NCI-H1694 (cell line): ENCODE measurements around the gene VSIG1.
A peak's percentile ranks its signal among the peaks of the same experiment; 100 is the strongest.

Source experiments
- DNase-seq: peaks from one replicate; lab custom pipeline; 2025; lab: John Stamatoyannopoulos, UW

VSIG1 gene

DNA sequence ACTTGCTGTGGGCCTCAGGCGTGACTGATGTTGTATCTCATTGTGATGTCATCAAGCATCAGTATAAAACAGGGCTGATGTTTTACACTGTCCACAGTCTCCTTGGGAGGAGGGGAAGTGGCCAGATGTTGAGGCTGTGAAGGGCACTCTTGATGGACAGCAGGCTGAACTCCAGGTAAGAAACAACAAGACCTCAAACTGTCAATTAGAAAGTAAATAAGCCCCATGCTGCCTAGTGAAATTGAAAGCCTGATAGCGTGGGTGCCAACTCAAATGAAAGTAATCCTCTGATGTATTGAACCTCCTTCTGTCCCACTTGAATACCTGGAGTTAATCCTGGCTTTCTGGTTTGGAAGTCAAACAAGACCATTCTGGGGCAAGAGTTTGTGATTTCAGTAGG lies 19.7 kb downstream of the VSIG1 start:
- no peak for DNase-seq

DNA sequence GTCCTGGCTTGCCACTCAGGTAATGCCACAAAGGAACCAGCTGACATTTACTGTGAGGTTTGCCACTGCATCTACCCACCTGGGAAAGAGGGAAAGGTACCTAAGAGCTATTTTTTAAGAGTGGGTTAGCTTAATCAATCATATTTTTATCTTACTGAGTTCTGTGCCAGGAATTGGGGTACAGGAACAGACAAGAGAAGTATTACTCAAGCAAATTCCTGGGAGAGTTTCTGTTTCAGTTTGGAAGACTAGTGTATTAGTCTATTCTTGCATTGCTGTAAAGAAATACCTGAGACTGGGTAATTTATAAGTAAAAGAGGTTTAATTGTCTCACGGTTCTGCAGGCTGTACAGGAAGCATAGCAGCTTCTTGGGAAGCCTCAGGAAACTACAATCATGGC lies 23.3 kb downstream of the VSIG1 start:
- no peak for DNase-seq

DNA sequence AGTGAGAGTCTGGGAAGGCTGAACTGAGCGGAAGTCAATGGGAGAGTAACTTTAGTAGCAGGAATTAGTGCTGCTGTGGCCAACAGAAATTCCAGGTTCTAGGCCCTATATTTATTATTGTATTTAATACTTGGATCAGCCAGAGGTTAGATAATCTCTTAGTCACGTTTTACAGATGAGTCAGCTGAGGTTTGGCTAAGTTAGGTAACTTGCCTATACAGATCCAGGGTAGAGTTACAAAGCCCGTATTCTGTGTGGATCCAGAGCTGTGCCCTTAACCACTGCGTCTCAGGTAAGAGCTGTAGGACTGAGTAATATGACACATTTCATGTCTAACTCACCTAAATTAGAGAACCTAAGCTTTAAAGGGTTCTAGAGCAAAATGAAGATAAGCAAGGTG lies 26.0 kb downstream of the VSIG1 start:
- DNase-seq: no peak

DNA sequence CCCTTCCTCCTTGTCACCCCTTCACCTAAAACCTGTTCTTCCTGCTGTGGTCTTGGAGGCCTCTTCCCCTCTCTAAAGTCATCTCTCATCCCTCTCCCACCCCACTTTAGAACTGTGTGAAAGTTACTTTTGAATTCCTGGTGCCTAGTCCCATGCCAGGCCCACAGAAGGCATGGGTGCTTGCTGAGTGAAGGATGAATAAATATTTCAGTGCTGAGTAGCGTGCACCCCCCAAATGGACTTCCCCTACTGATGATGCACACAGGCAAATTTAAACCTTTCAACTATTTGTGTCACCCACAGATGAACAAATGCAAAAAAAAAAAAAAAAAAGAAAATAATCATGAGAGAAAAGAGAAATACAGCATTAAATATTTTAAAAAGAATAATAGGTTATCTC lies 26.7 kb downstream of the VSIG1 start:
- no peak for DNase-seq

DNA sequence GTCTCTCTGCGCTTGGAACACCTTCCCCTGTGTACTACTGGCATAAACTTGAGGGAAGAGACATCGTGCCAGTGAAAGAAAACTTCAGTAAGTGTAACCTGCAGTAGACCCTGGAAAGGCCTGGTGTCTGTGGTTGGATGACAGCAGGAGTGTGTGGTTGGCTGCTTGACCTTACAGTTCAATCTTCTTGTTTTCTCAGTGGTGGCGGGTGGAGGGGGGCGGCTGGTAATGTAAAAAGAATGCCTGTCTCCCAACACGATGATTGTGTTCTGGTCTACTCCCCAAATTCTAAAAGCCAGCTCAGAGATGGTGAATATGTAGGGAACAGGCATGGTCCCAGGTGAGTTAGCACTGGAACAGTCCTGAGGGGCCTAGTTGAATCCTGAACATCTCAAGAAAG lies 27.9 kb downstream of the VSIG1 start:
- DNase-seq: no peak

DNA sequence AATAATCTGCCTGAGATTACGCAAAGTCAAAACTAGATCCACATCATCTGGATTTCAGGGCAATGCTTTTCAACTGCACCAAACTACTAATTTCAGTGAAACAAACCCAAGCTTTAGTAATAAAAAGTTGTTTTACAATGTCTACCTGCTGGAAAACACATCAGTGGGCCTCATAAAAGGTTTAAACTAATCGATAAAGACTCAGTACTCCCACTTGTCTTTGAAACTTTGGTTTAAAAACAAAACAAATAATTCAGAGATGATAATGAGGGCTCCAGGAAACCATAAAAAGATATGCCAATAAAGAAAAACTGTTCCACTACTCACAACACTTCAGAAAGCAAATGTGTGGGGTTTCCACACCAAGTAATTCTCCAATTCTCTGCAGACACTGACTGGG lies 36.2 kb downstream of the VSIG1 start:
- DNase-seq: no peak

DNA sequence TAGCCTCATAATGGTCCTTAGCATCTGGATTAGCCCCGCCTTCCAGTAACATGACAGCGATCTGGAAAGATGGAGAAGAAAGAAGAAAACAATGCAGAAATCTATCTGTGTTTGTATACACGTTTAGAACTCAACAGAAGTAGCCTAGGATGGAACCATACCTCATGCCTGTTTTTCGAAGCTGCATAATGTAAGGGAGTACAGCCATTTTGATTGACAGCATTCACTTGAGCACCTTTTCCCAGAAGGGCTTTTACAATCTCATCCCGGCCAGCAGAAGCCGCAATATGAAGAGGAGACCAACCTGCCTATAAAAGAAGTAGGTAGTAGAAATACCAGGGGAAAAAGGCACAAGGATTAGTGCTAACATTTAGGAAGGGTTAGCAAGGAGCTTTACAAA lies 42.9 kb downstream of the VSIG1 start:
- DNase-seq: no peak

DNA sequence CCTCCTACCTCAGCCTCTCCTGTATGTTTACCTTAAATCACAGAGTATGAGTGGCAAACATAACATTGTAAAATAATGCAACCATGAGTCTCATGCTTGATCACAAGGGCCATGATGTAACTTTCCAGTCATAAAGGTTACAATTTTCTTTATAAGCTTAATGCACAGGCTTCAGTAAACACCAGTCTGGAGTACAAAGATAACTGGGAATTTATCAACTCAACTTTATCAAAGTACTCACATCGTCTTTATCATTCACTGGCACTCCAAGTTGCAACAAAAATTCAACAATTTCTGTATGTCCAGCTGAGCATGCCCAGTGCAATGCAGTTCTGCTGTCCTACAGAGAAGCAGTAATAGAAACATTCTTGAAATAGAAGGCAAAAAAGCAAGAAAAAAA lies 43.6 kb downstream of the VSIG1 start:
- DNase-seq: no peak

DNA sequence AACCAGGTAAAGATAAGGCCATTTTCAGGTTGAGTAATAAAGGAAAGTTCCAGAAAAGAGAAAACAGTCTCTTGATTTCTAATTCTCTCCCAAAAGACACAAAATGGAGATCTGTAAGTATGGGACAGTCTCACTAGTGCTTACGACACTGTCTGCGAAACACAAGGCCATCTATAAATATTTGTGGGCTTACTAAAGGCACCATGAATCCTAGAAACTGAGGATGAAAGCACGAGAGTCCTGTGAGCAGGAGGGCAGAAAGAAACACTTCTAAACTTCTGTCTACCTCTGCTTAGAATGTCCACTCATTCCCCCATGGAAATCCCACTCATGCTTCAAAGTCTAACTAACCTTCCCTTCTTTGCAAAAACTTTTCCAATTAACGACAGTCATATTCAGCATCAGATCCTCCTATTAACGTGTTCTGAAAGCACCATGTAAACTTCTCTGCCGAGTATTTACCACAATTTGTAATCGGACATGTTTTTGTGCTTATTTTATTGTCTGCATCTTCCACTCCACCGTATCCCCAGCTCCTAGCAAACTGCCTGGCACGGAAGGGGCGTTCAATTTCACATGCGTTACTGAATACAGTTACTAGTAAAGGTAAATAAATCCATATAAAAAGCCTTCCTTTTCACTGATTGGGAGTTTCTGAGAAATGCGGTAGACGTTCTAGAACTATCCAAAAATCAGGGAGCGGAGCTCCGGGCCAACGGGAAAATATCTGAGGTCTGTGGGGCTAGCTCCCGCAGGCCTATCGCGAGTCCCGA lies 45.8 kb downstream of the VSIG1 start:
- no peak for DNase-seq

DNA sequence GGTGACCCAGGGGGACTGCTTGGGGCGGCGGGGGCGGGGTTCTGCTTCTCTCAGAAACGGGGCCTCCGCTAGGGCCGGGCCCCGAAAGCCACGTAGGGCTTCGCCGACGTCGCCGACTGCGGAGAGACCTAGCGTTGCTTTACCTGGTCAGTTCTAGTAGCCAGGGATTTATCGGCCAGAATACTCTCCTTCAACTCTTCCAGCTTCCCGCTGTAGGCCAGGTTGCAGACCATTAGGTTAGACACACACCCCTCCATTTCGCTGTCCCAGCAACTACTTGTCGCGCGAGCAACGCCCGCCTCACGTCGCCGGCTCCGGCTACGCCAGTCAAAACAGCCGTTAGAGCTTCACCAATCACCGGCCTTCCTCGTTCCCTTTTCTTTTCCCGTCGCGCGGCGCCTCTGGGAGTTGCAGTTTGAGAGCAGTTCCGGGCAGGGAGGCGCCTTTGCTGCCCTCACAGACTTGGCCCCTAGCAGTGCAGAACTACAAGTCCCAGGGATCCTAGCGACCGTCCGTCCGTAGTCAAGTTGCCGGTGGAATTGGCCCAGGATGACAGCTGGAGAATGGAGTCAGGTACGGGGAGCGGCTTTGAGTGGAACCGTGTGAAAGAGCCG lies 46.5 kb downstream of the VSIG1 start, which contains the start of the genes ATG4A and PSMD10:
Gene ATG4A (plus strand): TSS at position 515 of the 614 bp plus-strand sequence. CDS start 49 bp downstream, at position 564.
Gene PSMD10 (minus strand): TSS at position 279 of the 614 bp plus-strand sequence. CDS start 22 bp downstream, at position 257.
- peak; percentile 94 for DNase-seq

DNA sequence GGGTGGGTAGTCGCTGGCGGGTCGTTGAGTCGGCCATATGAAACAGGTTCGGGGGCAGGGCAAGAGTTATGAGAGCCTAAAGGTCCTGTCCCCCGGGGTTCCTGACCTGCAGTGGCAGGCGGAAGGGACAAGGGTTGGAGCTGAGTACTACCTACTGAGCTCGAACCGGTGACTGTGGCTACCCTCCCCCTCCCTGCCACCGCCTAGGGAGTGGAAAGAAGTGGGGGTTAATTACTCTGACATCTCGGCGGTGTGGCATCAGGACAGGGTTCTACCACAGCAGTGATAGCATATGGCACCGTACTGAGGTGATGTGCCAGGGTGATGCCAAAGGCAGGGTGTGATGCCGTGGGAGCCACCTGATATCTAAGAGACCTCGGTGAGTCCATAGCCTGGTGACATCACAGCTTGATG lies 47.0 kb downstream of the VSIG1 start:
- DNase-seq: peak; percentile 53

DNA sequence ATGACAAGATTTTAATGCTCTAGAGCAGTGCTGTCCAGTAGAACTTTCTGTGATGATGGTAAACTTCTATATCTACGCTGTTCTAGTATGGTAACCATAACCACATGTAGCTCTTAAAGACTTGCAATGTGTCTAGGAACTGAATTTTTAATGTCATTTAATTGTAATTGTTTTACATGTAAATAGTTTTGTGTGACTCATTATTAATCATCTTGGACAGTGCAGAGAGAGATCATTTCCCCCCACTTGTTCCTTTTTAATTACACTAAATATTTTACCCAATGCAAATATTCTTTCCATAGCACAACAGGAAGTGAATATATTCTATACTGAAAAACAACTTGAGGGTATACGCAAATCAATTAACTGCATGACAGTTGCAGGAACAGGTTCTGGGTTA lies 52.5 kb downstream of the VSIG1 start:
- DNase-seq: no peak

DNA sequence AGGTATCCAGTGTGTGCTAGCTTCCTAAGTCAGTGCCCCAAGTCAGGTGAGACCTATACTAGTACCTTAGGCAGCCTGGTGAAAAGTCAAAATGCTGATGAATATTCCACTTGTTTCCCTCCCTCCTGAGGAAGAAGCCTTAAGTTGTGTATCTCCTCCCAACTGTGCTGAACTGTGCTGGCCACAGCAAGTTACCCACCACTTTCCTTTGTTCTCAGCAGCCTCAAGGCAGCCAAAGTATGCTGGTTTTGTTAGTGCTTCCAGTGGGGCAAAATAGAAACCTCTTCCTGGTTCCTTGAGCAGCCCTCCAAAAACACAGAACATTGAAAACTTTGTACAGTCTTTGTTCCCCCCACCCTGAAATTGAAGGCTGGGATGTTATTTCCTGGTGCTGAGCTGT lies 60.6 kb downstream of the VSIG1 start:
- DNase-seq: no peak

DNA sequence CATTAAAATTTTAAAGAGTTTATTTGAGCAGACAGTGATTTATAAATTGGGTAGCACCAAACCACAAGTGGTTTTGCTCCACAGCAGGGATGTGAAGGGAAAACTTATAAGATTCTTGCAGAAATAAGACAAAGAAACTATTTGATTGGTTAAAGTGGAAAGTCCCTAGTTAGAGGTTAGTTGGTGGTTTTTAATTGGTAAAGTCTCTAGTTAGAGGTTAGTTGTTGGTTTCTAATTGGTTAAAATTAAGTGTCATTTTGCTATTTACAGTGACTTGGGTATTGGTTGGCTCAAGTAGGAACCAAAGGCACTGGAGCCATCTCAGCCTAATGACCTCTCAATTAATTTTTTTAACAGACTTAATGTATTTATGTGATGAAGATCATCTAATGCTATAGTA lies 69.7 kb downstream of the VSIG1 start:
- no peak for DNase-seq

DNA sequence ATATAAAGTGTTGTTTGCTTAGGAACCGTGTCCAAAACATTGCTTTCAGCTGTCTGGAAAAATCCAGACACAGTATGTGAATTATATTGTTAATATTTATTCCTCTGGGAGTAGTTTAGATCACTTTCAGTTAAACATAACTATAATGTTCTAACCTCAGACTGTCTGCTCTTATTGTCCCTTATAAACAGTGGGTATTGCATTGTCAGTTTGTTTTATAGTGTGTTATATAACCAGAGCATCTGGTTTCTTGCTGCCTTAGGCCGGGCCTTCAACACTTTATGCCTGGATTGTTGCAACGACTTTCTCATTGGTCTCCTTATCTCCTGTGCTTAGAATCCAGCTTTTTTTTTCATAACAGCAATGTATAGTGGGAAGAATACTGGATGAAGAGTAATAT lies 73.1 kb downstream of the VSIG1 start:
- DNase-seq: no peak

DNA sequence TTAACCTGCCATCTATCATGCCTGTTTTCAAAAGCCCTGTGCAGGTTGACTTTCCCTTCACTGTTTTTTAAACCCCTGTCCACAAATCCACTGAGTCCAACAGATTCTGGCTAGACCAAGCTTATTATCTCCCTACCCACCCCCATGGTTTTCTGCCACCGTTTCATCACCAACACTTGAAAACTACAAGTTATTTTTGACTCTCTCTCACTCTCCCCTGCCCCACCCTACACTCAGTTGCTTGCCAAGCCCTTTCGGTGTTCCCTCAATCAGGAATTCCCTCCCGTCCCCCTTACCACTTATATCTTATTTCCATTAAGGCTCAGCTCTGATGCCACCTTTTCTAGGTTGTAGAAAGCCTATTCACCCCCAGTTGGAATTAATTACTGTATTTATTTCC lies 76.4 kb downstream of the VSIG1 start:
- no peak for DNase-seq

DNA sequence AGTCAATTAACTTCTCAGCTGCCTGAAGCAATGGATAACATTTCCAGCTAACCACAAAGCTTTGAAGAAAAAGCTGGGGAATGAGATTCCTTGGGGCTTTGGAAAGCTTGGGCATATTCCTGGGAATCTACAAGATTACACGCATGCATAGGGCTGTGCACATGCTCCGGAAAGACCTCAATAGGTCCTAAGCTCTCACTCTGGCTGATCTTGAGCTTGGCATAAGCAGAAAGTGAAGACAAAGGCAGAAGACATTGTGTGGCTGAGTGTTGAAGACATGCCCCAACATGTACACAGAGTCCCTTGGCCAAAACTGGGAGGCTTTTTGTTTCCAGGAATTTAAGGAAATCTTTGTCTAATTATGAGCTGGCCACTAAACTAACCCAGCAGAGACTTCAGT lies 77.9 kb downstream of the VSIG1 start:
- no peak for DNase-seq

DNA sequence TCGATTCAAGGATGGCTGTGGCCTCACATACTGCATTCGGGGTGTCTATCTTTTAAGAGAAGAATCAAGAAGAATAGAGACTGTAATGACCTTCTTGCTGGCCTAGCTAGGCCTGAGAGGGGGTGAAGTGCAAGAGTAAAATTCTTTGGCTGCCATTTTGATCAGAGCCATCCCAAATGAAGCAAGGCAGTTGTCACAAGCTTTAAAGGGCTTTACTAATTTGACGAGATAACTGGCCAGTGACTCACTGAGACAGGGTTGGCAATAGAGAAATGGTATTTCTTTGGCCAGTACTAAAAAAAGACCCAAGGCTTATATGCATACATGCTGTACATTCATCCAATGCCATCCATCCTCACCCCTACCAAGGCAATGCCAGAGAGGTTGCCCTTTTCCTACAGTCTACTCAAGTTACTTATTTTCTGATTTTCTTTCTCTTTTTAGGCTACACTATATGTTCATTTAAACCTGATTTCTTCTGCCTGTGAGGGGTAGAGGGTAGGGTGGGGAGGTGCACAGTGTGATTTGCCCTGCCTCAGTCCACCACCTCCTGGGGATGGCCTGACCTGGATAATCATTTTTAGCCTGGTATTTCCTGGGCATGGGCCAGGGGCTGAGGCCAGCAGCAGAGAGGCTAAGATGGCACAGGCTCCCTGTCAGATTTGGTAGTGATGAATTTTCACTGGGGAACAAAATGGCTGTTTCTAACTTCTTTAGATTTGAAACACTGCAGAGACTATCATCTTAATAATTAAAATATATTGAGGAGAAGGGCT lies 78.9 kb downstream of the VSIG1 start:
- DNase-seq: no peak

DNA sequence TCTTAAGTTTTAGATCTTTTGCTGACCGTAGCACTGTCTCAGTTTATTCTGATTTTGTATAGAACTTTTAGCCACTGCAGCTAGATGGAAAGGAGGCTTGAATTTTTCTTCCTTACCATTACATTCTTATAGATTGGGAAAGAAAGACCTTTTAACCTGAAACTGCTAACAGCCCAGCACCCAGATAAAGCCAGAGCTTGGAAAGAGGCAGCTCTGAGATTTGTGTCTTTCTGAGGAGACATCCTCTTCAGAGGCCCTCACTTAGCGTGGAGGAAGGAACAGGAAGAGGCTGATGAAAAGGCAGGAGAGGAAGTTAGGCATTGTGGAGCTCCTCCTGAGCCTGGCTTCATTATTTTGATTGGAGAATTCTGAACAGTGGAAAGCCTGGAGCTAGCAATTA lies 81.8 kb downstream of the VSIG1 start:
- DNase-seq: no peak

DNA sequence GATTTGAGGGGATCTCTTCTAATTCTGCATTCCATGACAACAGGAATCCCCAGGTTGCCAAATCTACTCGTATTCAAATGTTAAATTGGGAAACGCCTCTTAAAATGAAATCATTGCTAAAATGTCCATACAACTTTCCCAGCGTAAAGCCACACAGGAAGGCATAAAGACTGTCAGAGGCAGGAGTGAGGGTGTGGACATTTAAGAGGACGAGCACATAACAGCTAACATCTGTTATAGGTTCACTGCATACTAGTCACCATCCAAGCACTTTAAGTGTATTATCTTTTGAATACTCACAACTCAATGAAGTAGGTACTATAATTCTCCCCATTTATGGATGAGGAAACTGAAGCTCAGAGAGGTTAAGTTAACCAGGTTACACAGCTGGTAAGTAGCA lies 82.3 kb downstream of the VSIG1 start:
- no peak for DNase-seq
